CD14-positive monocyte (primary cell): ENCODE data around the gene AK9. TPM values are rescaled to one million over a fixed set of nuclear protein-coding genes. Genes with fewer than 3 reads are reported as not detected.

Source experiments
- DNase-seq, 3 donors: peaks; one replicate each; pipeline ENCODE4 v3.0.0-alpha.2; 2011 to 2022
- H2AFZ ChIP-seq: 2 replicates; pipeline ENCODE4 v1.6.0; 2012; ENCODE audit warnings: mild to moderate bottlenecking, low read depth, low read length, inconsistent platforms; ENCODE audit not compliant: insufficient read depth, poor library complexity, severe bottlenecking
- H3K27ac ChIP-seq, 2 donors: 1 replicate in 1 of 2; 2 replicates in 1 of 2; pipeline ENCODE4 v1.5.1; 2012 to 2013; ENCODE audit warnings: low read length in 2 of 2, control low read depth in 1 of 2, inconsistent platforms in 1 of 2, low read depth in 1 of 2, mild to moderate bottlenecking in 1 of 2
- H3K27me3 ChIP-seq, 2 donors: one replicate each; pipeline versions ENCODE4 v1.6.0 to v1.6.1; 2011 to 2013; ENCODE audit warnings: low read length in 2 of 2; ENCODE audit not compliant: control insufficient read depth in 2 of 2, insufficient read depth in 2 of 2
- H3K36me3 ChIP-seq, 2 donors: replicated peaks in 1 of 2; 1 replicate in 1 of 2; 2 replicates in 1 of 2; pipeline versions ENCODE4 v1.5.1 to v1.6.1; 2012 to 2013; ENCODE audit warnings: low read length in 2 of 2, control low read depth in 1 of 2, inconsistent platforms in 1 of 2, mild to moderate bottlenecking in 1 of 2; ENCODE audit not compliant: insufficient read depth in 2 of 2, control insufficient read depth in 1 of 2
- H3K4me1 ChIP-seq, 2 donors: 1 replicate in 1 of 2; 2 replicates in 1 of 2; pipeline versions ENCODE4 v1.5.1 to v1.6.1; 2012 to 2013; ENCODE audit warnings: low read length in 2 of 2, control low read depth in 1 of 2, inconsistent platforms in 1 of 2, mild to moderate bottlenecking in 1 of 2, moderate library complexity in 1 of 2; ENCODE audit not compliant: insufficient read depth in 2 of 2, control insufficient read depth in 1 of 2
- H3K4me2 ChIP-seq: replicated peaks from 2 replicates; pipeline ENCODE3; 2012; ENCODE audit warnings: low read length, moderate library complexity, mild to moderate bottlenecking; ENCODE audit not compliant: poor library complexity, severe bottlenecking; ENCODE audit errors: extremely low read depth
- H3K4me3 ChIP-seq, 3 experiments: fragments of 200-600 bp in 1 of 3; sonication (generic) in 1 of 3; replicated peaks in 1 of 3; 1 replicate in 2 of 3; 2 replicates in 1 of 3; pipeline ENCODE4 v1.5.1; 2011 to 2013; ENCODE audit warnings: low read length in 3 of 3, mild to moderate bottlenecking in 3 of 3, control low read depth in 2 of 3, low read depth in 2 of 3, inconsistent platforms in 1 of 3, moderate library complexity in 1 of 3
- H3K79me2 ChIP-seq: 2 replicates; pipeline ENCODE4 v1.6.0; 2012; ENCODE audit warnings: mild to moderate bottlenecking, control low read depth, inconsistent platforms, low read length, moderate library complexity; ENCODE audit not compliant: insufficient read depth
- H3K9ac ChIP-seq: 2 replicates; pipeline ENCODE4 v1.6.0; 2017; ENCODE audit warnings: low read length, mild to moderate bottlenecking; ENCODE audit not compliant: insufficient read depth, poor library complexity, severe bottlenecking
- H3K9me3 ChIP-seq, 2 donors: replicated peaks in 1 of 2; 1 replicate in 1 of 2; 2 replicates in 1 of 2; pipeline versions ENCODE4 v1.5.1 to v1.6.1; 2012 to 2013; ENCODE audit warnings: low read length in 2 of 2, control low read depth in 1 of 2; ENCODE audit not compliant: control insufficient read depth in 1 of 2, insufficient read depth in 1 of 2
- H4K20me1 ChIP-seq: 2 replicates; pipeline ENCODE4 v1.6.0; 2012; ENCODE audit warnings: mild to moderate bottlenecking, low read length, control low read depth, moderate library complexity; ENCODE audit not compliant: insufficient read depth
- H3K27ac Mint-ChIP-seq, 7 donors: one replicate each; pipeline ENCODE4 v1.8.0; 2020; ENCODE audit warnings: mild to moderate bottlenecking in 7 of 7, mixed read lengths in 7 of 7, moderate library complexity in 6 of 7, inconsistent platforms in 2 of 7
- H3K27me3 Mint-ChIP-seq, 3 donors: one replicate each; pipeline ENCODE4 v1.8.0; 2021 to 2022; ENCODE audit warnings: low read depth in 3 of 3, mild to moderate bottlenecking in 3 of 3, mixed read lengths in 3 of 3, moderate library complexity in 3 of 3, inconsistent platforms in 1 of 3
- H3K36me3 Mint-ChIP-seq, 2 donors: one replicate each; pipeline ENCODE4 v1.8.0; 2020; ENCODE audit warnings: mixed read lengths in 2 of 2, inconsistent platforms in 1 of 2, mild to moderate bottlenecking in 1 of 2
- H3K4me1 Mint-ChIP-seq: one replicate; pipeline ENCODE4 v1.8.0; 2020; ENCODE audit warnings: mild to moderate bottlenecking, mixed read lengths
- H3K4me3 Mint-ChIP-seq, 2 donors: one replicate each; pipeline ENCODE4 v1.8.0; 2020; ENCODE audit warnings: mild to moderate bottlenecking in 2 of 2, mixed read lengths in 2 of 2, moderate library complexity in 1 of 2
- H3K9me3 Mint-ChIP-seq, 7 donors: one replicate each; pipeline ENCODE4 v1.8.0; 2020 to 2022; ENCODE audit warnings: mixed read lengths in 7 of 7, mild to moderate bottlenecking in 6 of 7, moderate library complexity in 6 of 7, inconsistent platforms in 2 of 7
- CTCF ChIP-seq: fragments of 200-600 bp; IDR thresholded peaks from one replicate; pipeline ENCODE4 v1.8.0; 2022; ENCODE audit warnings: antibody characterized with exemption, mild to moderate bottlenecking
- WGBS: methylation state at CpG from one replicate; pipeline ENCODE4 v1.1.5; 2013; ENCODE audit warnings: missing lambda C conversion rate; ENCODE audit not compliant: insufficient coverage; 5-methylcytosine and 5-hydroxymethylcytosine counted together
- intact Hi-C, 2 donors: fragments of 100-400 bp; cut with micrococcal nuclease; formaldehyde crosslinking; loops; one replicate each; pipeline versions ENCODE4 v1.15.0 to v1.15.1; 2023
- polyA plus RNA-seq, 3 donors: library from polyadenylated mRNA; depleted of rRNA in 1 of 3; unstranded in 2 of 3; stranded (reverse) in 1 of 3; fragments of 300-500 nt in 2 of 3; fragments of >200 nt in 1 of 3; fragmentation: Illumina TruSeq in 2 of 3; gene quantifications; 1 replicate in 2 of 3; 2 replicates in 1 of 3; pipeline ENCODE4 v1.2.3, GENCODE V29; 2012 to 2021

The AK9 gene
- polyA plus RNA-seq, 3 donors, result 2.6 to 3.1 (median 2.8) TPM

GRCh38 chr6:109595998-109596397 is 95.0 kb downstream of the AK9 start:
- peaks cover 0 to 7% of the 10 kb centered on the region in 2 donors for H3K9me3 ChIP-seq
- peak; percentile 43 for TF ChIP-seq CTCF
- H3K79me2 ChIP-seq, result no peaks in the 10 kb centered on the region
- no peak overlapping the region for H3K4me2 ChIP-seq
- no peak overlapping the region for H3K4me3 Mint-ChIP-seq
- no peaks in the 10 kb centered on the region for H3K4me1 Mint-ChIP-seq
- no peaks in the 10 kb centered on the region for H3K36me3 ChIP-seq
- no CpG with 5 or more reads among the region's 2 CpGs for WGBS
- H3K4me1 ChIP-seq, result no peaks in the 10 kb centered on the region
- H3K9me3 Mint-ChIP-seq, result peaks cover 13 to 30% (median 17%) of the 10 kb centered on the region in 7 donors
- no peaks in the 10 kb centered on the region for H3K27me3 ChIP-seq
- no peak overlapping the region for H2AFZ ChIP-seq
- DNase-seq, result peak in 1 of 3 donors; percentile 3
- no peaks in the 10 kb centered on the region for H3K27me3 Mint-ChIP-seq
- no peak overlapping the region for H3K9ac ChIP-seq
- intact Hi-C loops, result no loop called here
- peaks cover 0 to 3% of the 10 kb centered on the region in 2 donors for H3K36me3 Mint-ChIP-seq
- no peaks in the 10 kb centered on the region for H4K20me1 ChIP-seq
- no peak overlapping the region for H3K4me3 ChIP-seq
- H3K27ac ChIP-seq, result no peak overlapping the region
- H3K27ac Mint-ChIP-seq, result no peak overlapping the region

- Histone ChIP-seq H3K4me1 (no peaks in the 10 kb centered on the region), H2AFZ (no peak overlapping the region), H3K9ac (no peak overlapping the region), H3K4me3 (no peak overlapping the region), H3K4me2 (no peak overlapping the region), H3K36me3 (no peaks in the 10 kb centered on the region), H3K9me3 (no peaks in the 10 kb centered on the region), H3K27ac (no peak overlapping the region), H3K27me3 (no peaks in the 10 kb centered on the region), H4K20me1 (no peaks in the 10 kb centered on the region), H3K79me2 (no peaks in the 10 kb centered on the region)
- Mint-ChIP-seq H3K27me3 (no peaks in the 10 kb centered on the region), H3K27ac (no peak overlapping the region), H3K9me3 (peaks cover 0 to 5% (median 0%) of the 10 kb centered on the region in 7 donors), H3K4me3 (no peak overlapping the region), H3K36me3 (peaks cover 5 to 7% of the 10 kb centered on the region in 2 donors), H3K4me1 (no peaks in the 10 kb centered on the region)
- TF ChIP-seq CTCF, result no peak
- DNase-seq, result no peak
- intact Hi-C loops, result no loop called here
- WGBS, result 97% methylated on average over 6 of the region's 8 CpGs
These were observed 110.5 kb downstream of the AK9 start for GRCh38 chr6:109580519-109580918.
